Astrocyte of the hippocampus (primary cell): Measurements from ENCODE around the gene PREPL.
"Not testable (repeated sequence)": the region's sequence is repeated elsewhere in the genome, so short reads cannot be mapped to it uniquely, and the experiment has no call there.

Source experiments
- DNase-seq: peaks from one replicate; pipeline ENCODE4 v3.0.0; 2011; ENCODE audit warnings: low read depth, low spot score

Gene PREPL

DNA sequence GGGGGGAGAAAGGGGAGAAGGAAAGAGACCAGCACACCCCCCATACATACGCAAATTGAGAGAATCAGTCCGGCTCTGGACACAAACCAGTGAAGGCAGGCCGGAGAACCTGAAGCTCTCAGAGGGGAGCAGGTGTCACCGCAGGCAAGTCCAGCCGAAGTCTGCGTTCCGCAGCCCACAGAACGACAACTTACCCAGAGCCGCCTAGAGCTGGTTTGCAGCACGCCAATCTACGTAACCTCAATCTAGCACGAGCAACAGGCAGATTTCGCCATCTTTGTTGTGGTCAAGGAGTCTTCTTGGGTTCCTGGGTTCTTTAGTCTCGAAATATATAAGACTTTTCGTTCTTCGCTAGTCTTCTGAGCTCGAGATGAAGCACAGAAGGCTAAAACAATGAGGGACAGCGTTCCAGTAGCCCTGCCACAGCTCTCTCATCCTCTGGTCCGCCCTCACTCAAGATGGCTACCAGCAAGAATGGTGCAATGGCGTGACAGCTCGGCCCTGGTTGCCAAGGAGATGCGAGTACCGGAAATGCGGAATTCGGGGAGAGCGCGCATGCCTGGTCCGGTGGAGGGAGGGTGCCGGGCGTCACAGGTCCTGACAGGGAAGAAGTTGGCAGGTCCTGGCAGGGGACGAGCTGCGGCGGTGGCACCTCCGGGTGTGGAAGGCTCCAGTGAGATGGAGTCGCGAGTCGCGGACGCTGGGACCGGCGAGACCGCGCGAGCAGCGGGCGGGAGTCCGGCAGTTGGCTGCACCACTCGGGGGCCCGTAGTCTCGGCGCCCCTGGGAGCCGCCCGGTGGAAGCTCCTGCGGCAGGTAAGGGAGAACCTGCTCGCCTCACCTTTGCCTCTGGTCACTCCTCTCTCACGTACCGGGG lies at the start of gene PREPL, which contains the start of gene CAMKMT:
PREPL (minus strand) TSS at position 165 of the 877 bp plus-strand sequence. CDS start 15,152 bp downstream, outside the sequence.
CAMKMT (plus strand) TSS at position 618 of the 877 bp plus-strand sequence.
- peak; percentile 99 for DNase-seq

DNA sequence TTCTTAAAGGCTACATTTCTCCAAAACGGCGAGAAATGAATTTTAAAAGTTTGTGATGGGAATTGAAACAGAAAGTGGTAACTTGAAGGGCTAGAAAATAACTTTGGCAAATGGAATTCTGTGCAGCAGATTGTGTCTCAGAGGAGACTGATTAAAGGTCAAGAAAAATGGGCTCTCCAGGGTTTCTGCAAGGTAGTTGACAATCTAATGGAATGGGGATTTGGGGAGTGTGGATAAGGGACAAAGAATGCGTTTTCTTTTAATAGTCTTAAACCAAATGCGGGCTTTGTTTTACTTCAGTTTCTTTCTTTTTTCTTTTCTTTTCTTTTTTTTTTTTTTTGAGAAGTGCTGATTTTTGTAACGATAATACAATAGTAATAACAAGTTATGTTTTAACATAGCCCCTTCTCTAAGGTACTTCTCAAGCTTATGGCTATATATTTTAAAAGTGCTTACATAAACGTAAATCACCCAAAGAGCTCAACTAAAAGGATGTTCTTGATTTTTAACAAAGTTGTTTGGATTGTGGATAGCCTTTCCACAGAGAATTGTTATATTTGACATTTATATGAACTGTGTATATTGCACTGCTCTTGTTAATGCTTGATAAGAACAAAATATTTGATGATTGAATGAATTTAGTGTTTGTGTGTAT lies 37.1 kb upstream of the PREPL start:
- DNase-seq = peak; percentile 2

- DNase-seq = no peak
Observed at GRCh38 chr2:44397447-44398175, 36.3 kb upstream of the PREPL start.

DNA sequence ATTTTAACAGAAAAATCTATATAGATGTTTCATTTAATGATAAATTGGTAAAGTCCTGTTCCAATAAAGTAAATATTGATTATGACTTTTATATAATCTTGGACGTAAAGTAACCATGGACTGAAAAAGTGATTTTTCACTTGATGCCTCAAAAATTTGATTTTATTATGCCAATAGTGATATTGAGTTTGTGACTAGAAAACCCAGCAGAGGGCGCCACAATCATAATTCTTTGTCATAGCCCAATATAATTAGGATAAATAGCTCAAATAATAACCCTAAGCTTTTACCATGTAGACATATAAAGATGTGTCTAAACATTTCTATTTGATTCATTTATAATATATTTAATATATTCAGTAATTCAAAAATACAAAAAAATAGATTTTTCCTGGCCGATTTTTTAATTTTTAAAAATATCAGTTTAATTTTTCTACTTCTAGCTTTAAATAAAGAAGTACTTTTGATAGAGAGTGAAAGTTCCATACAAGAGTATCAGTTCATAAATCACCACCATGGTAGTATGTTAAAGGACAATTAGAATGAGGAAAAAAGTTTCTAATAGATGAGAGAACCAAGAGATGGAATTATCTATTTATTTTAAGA lies 31.1 kb upstream of the PREPL start:
- peak; percentile 55 for DNase-seq

- DNase-seq = no peak
Observed at GRCh38 chr2:44389895-44390294, 28.6 kb upstream of the PREPL start.

DNA sequence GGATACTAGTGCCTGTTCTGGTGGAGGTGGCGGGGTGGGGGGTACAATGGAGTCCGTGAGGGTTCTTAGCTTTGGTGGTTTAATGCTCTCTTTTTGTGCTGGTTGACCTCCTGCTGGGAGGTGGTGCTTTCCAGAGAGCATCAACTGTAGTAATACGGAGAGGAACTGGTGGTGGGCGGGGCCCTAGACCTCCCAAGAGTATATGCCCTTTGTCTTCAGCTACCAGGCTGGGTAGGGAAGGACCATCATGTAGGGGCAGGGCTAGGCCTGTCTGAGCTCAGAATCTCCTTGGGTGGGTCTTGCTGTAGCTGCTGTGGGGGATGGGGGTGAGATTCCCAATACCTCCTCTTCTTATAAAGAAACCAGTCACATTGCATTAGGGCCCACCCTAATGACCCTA lies 27.6 kb upstream of the PREPL start:
- no peak for DNase-seq

DNA sequence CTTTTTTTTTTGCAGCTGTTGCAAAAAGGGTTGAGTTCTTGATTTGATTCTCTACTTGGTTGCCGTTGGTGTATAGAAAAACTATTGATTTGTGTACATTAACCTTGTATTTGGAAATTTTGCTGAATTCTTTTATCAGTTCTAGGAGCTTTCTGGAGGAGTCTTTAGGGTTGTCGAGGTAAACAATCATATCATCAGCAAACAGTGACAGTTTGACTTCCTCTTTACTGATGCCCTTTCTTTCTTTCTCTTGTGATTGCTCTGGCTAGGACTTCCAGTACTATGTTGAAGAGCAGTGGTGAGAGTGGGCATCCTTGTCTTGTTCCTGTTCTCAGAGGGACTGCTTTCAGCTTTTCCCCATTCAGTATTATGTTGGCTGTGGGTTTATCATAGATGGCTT lies 23.9 kb upstream of the PREPL start:
- not testable (repeated sequence) for DNase-seq

DNA sequence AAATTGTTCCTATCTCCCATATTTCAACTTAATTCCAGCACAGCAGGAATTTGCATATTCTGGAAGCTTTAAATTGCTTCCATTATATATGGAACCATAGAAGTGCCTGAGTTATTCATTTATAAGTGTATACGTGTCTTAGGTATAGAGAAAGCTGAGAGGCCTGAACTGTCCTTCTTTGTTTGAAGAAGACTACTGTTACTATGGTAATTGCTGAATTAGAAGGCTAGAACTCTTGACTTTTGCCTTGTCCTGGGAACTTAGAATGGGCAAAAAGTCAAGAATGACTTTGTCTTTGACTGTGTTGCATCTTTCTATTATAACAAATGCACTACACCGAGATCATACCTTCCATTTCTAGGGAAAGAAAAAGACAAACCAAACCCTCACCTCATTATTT lies 16.2 kb upstream of the PREPL start:
- DNase-seq = no peak

GRCh38 chr2:44372246-44372645 lies 11.0 kb upstream of the PREPL start:
- no peak for DNase-seq

GRCh38 chr2:44371445-44371844 lies 10.2 kb upstream of the PREPL start:
- DNase-seq = no peak

- DNase-seq = no peak
Observed at GRCh38 chr2:44369392-44369791, 8.1 kb upstream of the PREPL start.

- DNase-seq = no peak
Observed at GRCh38 chr2:44367591-44367990, 6.3 kb upstream of the PREPL start.

DNA sequence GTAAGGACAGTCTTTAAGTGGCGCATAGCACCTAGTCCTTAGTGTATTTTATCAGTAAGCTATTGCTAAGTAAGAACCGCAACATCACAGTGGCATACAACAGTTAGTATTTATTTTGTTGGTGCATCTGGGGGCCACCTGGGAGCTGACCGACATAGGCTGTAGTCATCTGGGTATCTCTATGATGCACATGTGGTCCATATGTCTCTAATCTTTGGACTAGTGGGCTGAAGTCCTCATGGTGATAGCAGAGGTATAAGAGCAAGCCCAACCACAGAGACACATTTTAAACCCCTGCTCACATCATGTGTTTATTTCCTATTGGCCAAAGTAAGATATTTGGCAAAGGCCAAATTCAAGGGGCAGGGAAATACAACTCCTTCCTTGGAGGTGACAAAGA lies 3.3 kb upstream of the PREPL start:
- DNase-seq = no peak

DNA sequence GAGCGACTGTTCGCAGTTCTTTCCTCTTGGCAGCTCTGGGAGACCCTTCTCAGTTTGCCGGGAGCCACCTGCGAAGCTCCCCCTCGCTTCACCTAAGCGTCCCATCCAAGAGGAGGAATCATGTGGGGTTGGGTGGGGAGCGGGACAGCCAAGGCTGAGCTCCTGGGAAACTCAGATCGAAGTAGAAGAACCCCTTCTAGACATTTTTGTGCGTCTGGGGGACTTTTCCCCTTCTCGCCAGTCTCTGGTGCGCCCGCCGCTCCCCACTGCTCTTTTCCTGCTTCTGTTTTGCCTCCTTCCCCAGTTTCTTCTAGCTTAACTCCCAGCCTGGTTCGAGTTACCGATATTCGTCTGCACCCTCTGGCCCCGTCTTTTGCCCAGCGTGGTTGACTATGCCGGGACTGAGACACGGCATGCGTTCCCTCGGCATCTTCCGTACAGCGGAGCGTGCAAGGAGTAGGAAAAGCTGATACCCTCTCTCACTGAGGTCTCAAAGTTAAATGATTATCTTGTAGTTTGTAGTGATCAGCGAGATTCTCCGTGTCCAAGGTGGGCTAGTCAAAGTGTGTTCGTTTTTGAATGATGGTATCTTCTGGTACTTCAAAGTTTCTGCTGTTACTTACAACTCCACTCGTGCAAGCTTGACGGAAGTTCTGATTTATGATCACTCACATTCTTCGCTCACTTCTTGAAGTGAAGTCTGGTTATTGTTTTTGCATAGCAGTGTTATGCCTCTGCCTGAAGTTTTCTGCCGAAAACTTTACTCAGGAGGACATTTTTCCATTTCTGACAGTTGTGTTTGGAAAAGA lies 1.1 kb upstream of the PREPL start:
- peak; percentile 73 for DNase-seq

- DNase-seq = no peak
Observed at GRCh38 chr2:44360749-44361329, 455 bp downstream of the PREPL start.

DNA sequence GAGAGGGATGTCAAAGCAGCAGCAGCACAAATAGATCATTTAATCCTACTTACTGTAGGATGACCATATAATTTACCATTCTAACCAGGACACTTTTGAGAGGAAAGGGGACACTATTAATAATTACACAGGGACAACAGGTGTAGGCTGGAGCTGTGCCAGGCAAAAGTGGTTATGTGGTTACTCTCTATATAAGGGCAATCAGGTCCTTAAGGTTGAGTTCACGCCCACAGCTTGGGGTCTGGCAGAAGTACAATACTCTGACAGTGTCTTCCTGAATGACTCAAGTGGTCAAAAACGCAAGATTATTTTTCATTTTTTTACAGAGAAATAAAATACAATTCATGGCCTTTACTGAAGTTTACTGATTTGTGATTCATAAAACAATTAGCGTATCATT lies 2.8 kb downstream of the PREPL start:
- peak; percentile 48 for DNase-seq

GRCh38 chr2:44354761-44355160 lies 6.5 kb downstream of the PREPL start:
- no peak for DNase-seq

GRCh38 chr2:44352510-44352909 lies 8.8 kb downstream of the PREPL start:
- DNase-seq = no peak

- DNase-seq = no peak
Observed at GRCh38 chr2:44351676-44352075, 9.6 kb downstream of the PREPL start.

DNA sequence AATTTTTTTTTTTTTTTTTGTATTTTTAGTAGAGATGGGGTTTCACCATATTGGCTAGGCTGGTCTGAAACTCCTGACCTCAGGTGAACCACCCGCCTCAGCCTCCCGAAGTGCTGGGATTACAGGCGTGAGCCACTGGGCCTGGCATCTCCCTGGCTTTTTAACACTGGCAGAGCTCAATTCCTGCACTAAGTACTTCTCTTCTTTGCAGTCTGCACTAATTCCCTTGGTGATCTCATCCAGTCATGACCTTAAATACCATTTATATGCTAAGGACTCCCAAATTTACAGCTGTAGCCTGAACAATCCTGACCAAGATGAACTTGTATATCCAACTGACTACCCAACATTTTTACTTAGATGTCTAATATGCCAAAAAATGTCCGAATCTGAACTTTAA lies 10.2 kb downstream of the PREPL start:
- DNase-seq = peak; percentile 19

GRCh38 chr2:44349506-44349905 lies 11.8 kb downstream of the PREPL start:
- no peak for DNase-seq
